IMR-90 (cell line): ENCODE data around the gene ATP23. TPM values are rescaled to one million over a fixed set of nuclear protein-coding genes. Genes with fewer than 3 reads are reported as not detected.

Source experiments
- ATAC-seq: fragments of 200-7000 bp; cut with Tn5 transposase; 2 replicates; pipeline ENCODE4 v1.9.1; 2020; ENCODE audit warnings: low read depth, mild to moderate bottlenecking, moderate library complexity
- BruUV-seq: library from RNA; stranded (reverse); fragments of 400-500 nt; replicated peaks from 2 replicates; lab custom pipeline; 2021; lab: Mats Ljungman, UMichigan
- CTCF ChIA-PET: fragments of 300-600 bp; formaldehyde crosslinking; extraction: SDS; loops from one replicate; lab custom pipeline; 2021; ENCODE audit warnings: antibody characterized with exemption; lab: Yijun Ruan, JAX
- POLR2A ChIA-PET: fragments of 300-600 bp; sonication (Branson Sonifier 250); formaldehyde crosslinking; loops from one replicate; lab custom pipeline; 2022; ENCODE audit warnings: antibody characterized with exemption; ENCODE audit not compliant: unreplicated experiment; lab: Charles Lee
- DNase-seq: peaks from one replicate; pipeline ENCODE4 v3.0.0; 2013
- H2AFZ ChIP-seq: replicated peaks from 2 replicates; pipeline ENCODE3; 2013; ENCODE audit warnings: low read length, mild to moderate bottlenecking; ENCODE audit not compliant: poor library complexity
- H2AK5ac ChIP-seq: 2 replicates; pipeline ENCODE4 v1.6.1; 2013; ENCODE audit warnings: low read depth, low read length, inconsistent platforms
- H2AK9ac ChIP-seq: replicated peaks from 2 replicates; pipeline ENCODE3; 2013; ENCODE audit warnings: mild to moderate bottlenecking, low read depth, low read length, moderate library complexity; ENCODE audit not compliant: poor library complexity
- H2BK120ac ChIP-seq: 2 replicates; pipeline ENCODE4 v1.6.1; 2013; ENCODE audit warnings: low read depth, low read length, inconsistent platforms
- H2BK15ac ChIP-seq: 3 replicates; pipeline ENCODE4 v1.6.1; 2013; ENCODE audit warnings: low read depth, low read length, inconsistent platforms
- H2BK20ac ChIP-seq: 2 replicates; pipeline ENCODE4 v1.6.1; 2013; ENCODE audit warnings: low read depth, mild to moderate bottlenecking, inconsistent platforms, low read length, moderate library complexity
- H2BK5ac ChIP-seq: 2 replicates; pipeline ENCODE4 v1.6.1; 2013; ENCODE audit warnings: mild to moderate bottlenecking, low read depth, low read length, inconsistent platforms; ENCODE audit not compliant: poor library complexity, severe bottlenecking
- H3K14ac ChIP-seq: replicated peaks from 2 replicates; pipeline ENCODE4 v1.6.1; 2013; ENCODE audit warnings: low read depth, low read length, inconsistent platforms
- H3K18ac ChIP-seq: 2 replicates; pipeline ENCODE4 v1.6.1; 2013; ENCODE audit warnings: low read depth, low read length, control low read depth
- H3K23ac ChIP-seq: 2 replicates; pipeline ENCODE4 v1.6.1; 2013; ENCODE audit warnings: low read depth, low read length, inconsistent platforms
- H3K27ac ChIP-seq: 2 replicates; pipeline ENCODE4 v1.5.1; 2013; ENCODE audit warnings: mild to moderate bottlenecking, control low read depth, low read length; ENCODE audit not compliant: insufficient read depth
- H3K27me3 ChIP-seq: 2 replicates; pipeline ENCODE4 v1.6.1; 2013; ENCODE audit warnings: low read length; ENCODE audit not compliant: control insufficient read depth, insufficient read depth
- H3K36me3 ChIP-seq: 2 replicates; pipeline ENCODE4 v1.6.1; 2013; ENCODE audit warnings: low read length, mixed read lengths; ENCODE audit not compliant: control insufficient read depth, insufficient read depth
- H3K4ac ChIP-seq: 2 replicates; pipeline ENCODE4 v1.6.1; 2013; ENCODE audit warnings: low read depth, low read length, inconsistent platforms
- H3K4me1 ChIP-seq: 2 replicates; pipeline ENCODE4 v1.6.1; 2013; ENCODE audit warnings: low read length, mixed read lengths; ENCODE audit not compliant: control insufficient read depth, insufficient read depth
- H3K4me2 ChIP-seq: 2 replicates; pipeline ENCODE4 v1.6.1; 2013; ENCODE audit warnings: low read depth, mild to moderate bottlenecking, control low read depth, low read length, moderate library complexity
- H3K4me3 ChIP-seq: 2 replicates; pipeline ENCODE4 v1.5.1; 2013; ENCODE audit warnings: low read depth, mild to moderate bottlenecking, control low read depth, low read length, moderate library complexity; ENCODE audit not compliant: insufficient read depth
- H3K56ac ChIP-seq: 2 replicates; pipeline ENCODE4 v1.6.1; 2013; ENCODE audit warnings: low read length, inconsistent platforms; ENCODE audit not compliant: insufficient read depth; ENCODE audit errors: extremely low read depth
- H3K79me1 ChIP-seq, 2 experiments: 2 replicates each; pipeline ENCODE4 v1.6.1; 2013; ENCODE audit warnings: low read length in 2 of 2, inconsistent platforms in 1 of 2, low read depth in 1 of 2
- H3K9ac ChIP-seq: 2 replicates; pipeline ENCODE4 v1.6.1; 2013; ENCODE audit warnings: low read depth, low read length, control low read depth
- H3K9me1 ChIP-seq: 2 replicates; pipeline ENCODE4 v1.6.1; 2013; ENCODE audit warnings: low read length, inconsistent platforms; ENCODE audit not compliant: insufficient read depth
- H3K9me3 ChIP-seq: 2 replicates; pipeline ENCODE4 v1.6.1; 2013; ENCODE audit warnings: low read length; ENCODE audit not compliant: control insufficient read depth, insufficient read depth
- H4K20me1 ChIP-seq: 2 replicates; pipeline ENCODE4 v1.6.1; 2013; ENCODE audit warnings: low read length, inconsistent platforms; ENCODE audit not compliant: insufficient read depth
- H4K5ac ChIP-seq: 2 replicates; pipeline ENCODE4 v1.6.1; 2013; ENCODE audit warnings: mild to moderate bottlenecking, low read depth, low read length, control low read depth
- H4K8ac ChIP-seq, 2 experiments: 2 replicates each; pipeline ENCODE4 v1.6.1; 2013; ENCODE audit warnings: low read depth in 2 of 2, low read length in 2 of 2, control low read depth in 1 of 2, inconsistent platforms in 1 of 2
- H4K91ac ChIP-seq: 2 replicates; pipeline ENCODE4 v1.6.1; 2013; ENCODE audit warnings: low read depth, low read length, inconsistent platforms; ENCODE audit not compliant: insufficient read depth
- CEBPB ChIP-seq: IDR thresholded peaks from 2 replicates; pipeline ENCODE4 v1.6.1; 2012; ENCODE audit warnings: low read depth, low read length, improper control_type of control experiment
- FOS ChIP-seq: fragments of 150-350 bp; IDR thresholded peaks from 2 replicates; pipeline ENCODE4 v1.6.1; 2016; ENCODE audit warnings: low read depth, low read length
- MXI1 ChIP-seq: IDR thresholded peaks from 2 replicates; pipeline ENCODE4 v1.6.1; 2012; ENCODE audit warnings: low read depth, mild to moderate bottlenecking, low read length, moderate library complexity, borderline replicate concordance
- NFE2L2 ChIP-seq: fragments of 150-350 bp; IDR thresholded peaks from 2 replicates; pipeline ENCODE4 v1.6.1; 2016; ENCODE audit warnings: low read depth, mild to moderate bottlenecking, low read length
- RAD21 ChIP-seq: IDR thresholded peaks from 2 replicates; pipeline ENCODE4 v1.6.1; 2012; ENCODE audit warnings: low read length, improper control_type of control experiment
- RFX5 ChIP-seq: IDR thresholded peaks from 2 replicates; pipeline ENCODE4 v1.8.0; 2012; ENCODE audit warnings: low read depth, mild to moderate bottlenecking, low read length, moderate library complexity
- WGBS, 2 experiments: methylation state at CpG; one replicate each; pipeline versions ENCODE4 v1.1.5 to v1.1.7; 2013; ENCODE audit warnings: missing lambda C conversion rate in 2 of 2; ENCODE audit not compliant: insufficient read length in 1 of 2; ENCODE audit errors: extremely low coverage in 2 of 2; 5-methylcytosine and 5-hydroxymethylcytosine counted together
- dilution Hi-C: fragments of 300-500 bp; cut with HindIII; formaldehyde crosslinking; loops from one replicate; pipeline ENCODE4 v1.14.3; 2018; ENCODE audit warnings: low sequenced_read_pairs; ENCODE audit not compliant: unreplicated experiment
- in situ Hi-C: fragments of 300-500 bp; cut with MboI; formaldehyde crosslinking; loops from 3 replicates; pipeline ENCODE4 v1.14.3; 2019; ENCODE audit warnings: low sequenced_read_pairs, inconsistent platforms, mixed read lengths
- intact Hi-C: fragments of 100-400 bp; cut with micrococcal nuclease; formaldehyde crosslinking; loops from 2 replicates; pipeline ENCODE4 v1.10.0; 2022
- polyA plus RNA-seq, 3 experiments: library from polyadenylated mRNA; depleted of rRNA; stranded (reverse); fragments of >200 nt; gene quantifications; 2 replicates each; pipeline ENCODE4 v1.2.3, GENCODE V29; 2012; ENCODE audit warnings: low replicate concordance in 1 of 3
- total RNA-seq: library from RNA; depleted of rRNA; stranded (reverse); fragments of >200 nt; gene quantifications from 2 replicates; pipeline ENCODE4 v1.2.3, GENCODE V29; 2012

Gene ATP23
- total and polyA plus RNA-seq, 2 of the 4 experiments (the other 2 are of a cell fraction), result 6.4 to 7.2 TPM

DNA sequence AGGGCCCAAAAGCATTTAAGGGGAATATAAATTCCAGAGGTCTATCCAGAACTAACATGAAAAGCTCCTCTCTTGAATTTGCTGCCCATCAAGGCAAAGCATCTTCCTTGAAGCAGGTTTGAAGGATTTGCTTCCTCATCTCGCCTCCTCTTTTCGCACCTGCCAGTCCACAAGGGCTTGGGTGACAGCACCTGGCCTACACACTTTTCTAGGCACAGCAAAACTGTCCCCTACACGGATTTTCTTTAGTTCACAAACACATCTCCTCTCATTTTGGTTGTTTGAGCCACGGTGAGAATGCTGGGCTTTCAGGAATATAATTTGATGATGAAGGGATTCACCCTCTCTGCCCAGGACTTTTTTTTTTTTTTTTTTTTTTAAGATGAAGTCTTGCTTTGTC lies 36.9 kb upstream of the ATP23 start:
- Histone ChIP-seq H3K9me3 (no peaks in the 10 kb centered on the region), H4K5ac (no peak overlapping the region), H3K27me3 (peaks cover 23% of the 10 kb centered on the region), H3K4me3 (no peak overlapping the region), H3K36me3 (no peaks in the 10 kb centered on the region), H3K9me1 (no peaks in the 10 kb centered on the region; the same call in 1 of the 2 replicates), H4K8ac (no peak overlapping the region), H2BK20ac (no peak overlapping the region), H2AK5ac (no peak overlapping the region), H3K27ac (no peak overlapping the region), H3K23ac (no peak overlapping the region), H4K20me1 (no peaks in the 10 kb centered on the region; the same call in 1 of the 2 replicates), H3K4me1 (peaks cover 5% of the 10 kb centered on the region), H3K9ac (no peak overlapping the region), H2AFZ (no peak overlapping the region), H2BK120ac (no peak overlapping the region), H3K4ac (no peak overlapping the region), H2AK9ac (no peak overlapping the region), H4K91ac (no peak overlapping the region; the same call in 1 of the 2 replicates), H3K79me1 (no peaks in the 10 kb centered on the region; a peak in 1 of 4 replicates), H3K4me2 (no peak overlapping the region), H3K56ac (no peak overlapping the region), H2BK15ac (no peak overlapping the region), H3K14ac (no peak overlapping the region), H2BK5ac (no peak overlapping the region), H3K18ac (no peak overlapping the region)
- no TSS peak for BruUV-seq
- intact Hi-C loops (no loop called here), in situ Hi-C loops (no loop called here), dilution Hi-C loops (no loop called here)
- POLR2A ChIA-PET, result no interaction called here
- CTCF ChIA-PET, result interaction anchor here (0.7 to 1.6 kb wide), 4 partner anchors 69 to 101 kb away, joined by 3 to 9 read pairs (median 4); no protein-coding TSS in a partner anchor
- ATAC-seq, result no peak
- WGBS, 2 experiments, result 67% methylated on average over 1 of the region's 4 CpGs; no CpG with 5 or more reads in 1 of the 2 experiments
- DNase-seq, result no peak
- no peak for TF ChIP-seq RAD21
- no peak for TF ChIP-seq FOS
- no peak for TF ChIP-seq NFE2L2
- no peak for TF ChIP-seq CEBPB
- no peak for TF ChIP-seq RFX5
- no peak for TF ChIP-seq MXI1
